ENCODE results near the gene AUTS2.

DNA sequence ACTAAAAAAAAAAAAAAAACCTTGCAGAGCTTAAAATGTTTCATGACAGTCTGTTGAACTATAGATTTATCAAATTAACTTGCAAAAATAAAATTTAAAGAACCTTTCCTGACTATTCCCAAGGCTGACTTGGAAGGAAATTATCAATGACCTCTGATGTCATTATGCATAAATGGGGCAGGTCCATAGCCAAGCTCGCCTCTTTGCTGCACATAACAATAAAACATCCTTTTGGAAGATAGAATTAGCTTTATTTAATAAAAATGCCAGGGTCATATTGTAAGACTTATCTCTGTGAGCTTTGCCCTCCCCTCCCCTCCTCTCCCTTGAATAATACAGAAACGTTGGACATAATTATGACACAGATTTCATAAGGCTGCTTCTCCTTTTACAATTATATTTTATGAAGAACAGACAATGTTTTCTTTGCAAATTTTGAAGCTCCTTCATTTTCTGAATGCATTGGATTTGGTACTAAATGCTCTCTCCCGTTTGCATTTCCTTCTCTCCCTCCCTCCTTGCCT, 444.8 kb downstream of the AUTS2 start:
- TF ChIP-seq, protein P1, sequence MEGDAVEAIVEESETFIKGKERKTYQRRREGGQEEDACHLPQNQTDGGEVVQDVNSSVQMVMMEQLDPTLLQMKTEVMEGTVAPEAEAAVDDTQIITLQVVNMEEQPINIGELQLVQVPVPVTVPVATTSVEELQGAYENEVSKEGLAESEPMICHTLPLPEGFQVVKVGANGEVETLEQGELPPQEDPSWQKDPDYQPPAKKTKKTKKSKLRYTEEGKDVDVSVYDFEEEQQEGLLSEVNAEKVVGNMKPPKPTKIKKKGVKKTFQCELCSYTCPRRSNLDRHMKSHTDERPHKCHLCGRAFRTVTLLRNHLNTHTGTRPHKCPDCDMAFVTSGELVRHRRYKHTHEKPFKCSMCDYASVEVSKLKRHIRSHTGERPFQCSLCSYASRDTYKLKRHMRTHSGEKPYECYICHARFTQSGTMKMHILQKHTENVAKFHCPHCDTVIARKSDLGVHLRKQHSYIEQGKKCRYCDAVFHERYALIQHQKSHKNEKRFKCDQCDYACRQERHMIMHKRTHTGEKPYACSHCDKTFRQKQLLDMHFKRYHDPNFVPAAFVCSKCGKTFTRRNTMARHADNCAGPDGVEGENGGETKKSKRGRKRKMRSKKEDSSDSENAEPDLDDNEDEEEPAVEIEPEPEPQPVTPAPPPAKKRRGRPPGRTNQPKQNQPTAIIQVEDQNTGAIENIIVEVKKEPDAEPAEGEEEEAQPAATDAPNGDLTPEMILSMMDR (IDR thresholded peaks at IDR 0.05): no peak
- no peak for TF ChIP-seq POLR2A (IDR thresholded peaks at IDR 0.05)
